ENCODE measurements around the gene ZNF417. TPM values are rescaled to one million over a fixed set of nuclear protein-coding genes. Genes with fewer than 3 reads are reported as not detected.

The ZNF417 gene
- total and polyA plus RNA-seq, 3 experiments from 2014 or later: 4.4 to 16.8 (median 15.8) TPM

Other genes starting within 250 kb of the ZNF417 start
- gene ZSCAN4, start 247.7 kb downstream of the ZNF417 start, total RNA-seq: not detected
- gene ZSCAN4, start 247.7 kb downstream of the ZNF417 start, polyA plus RNA-seq: not detected
- gene ZNF551, start 234.6 kb downstream of the ZNF417 start, total RNA-seq: 10 to 100 TPM; 14.5 to 15.6 TPM
- 7.8 TPM for gene ZNF551, start 234.6 kb downstream of the ZNF417 start, polyA plus RNA-seq
- 1 to 10 TPM; 6.5 to 7.7 TPM for gene ZNF154, start 207.4 kb downstream of the ZNF417 start, total RNA-seq
- 2.2 TPM for gene ZNF154, start 207.4 kb downstream of the ZNF417 start, polyA plus RNA-seq
- gene ZNF671, start 189.0 kb downstream of the ZNF417 start, total RNA-seq: 10 to 100 TPM; 10.6 to 11.0 TPM
- 24.3 TPM for gene ZNF671, start 189.0 kb downstream of the ZNF417 start, polyA plus RNA-seq
- gene ZNF776, start 169.8 kb downstream of the ZNF417 start, total RNA-seq: 10 to 100 TPM; 13.3 to 17.2 TPM
- 7.0 TPM for gene ZNF776, start 169.8 kb downstream of the ZNF417 start, polyA plus RNA-seq
- 10 to 100 TPM; 15.6 to 17.1 TPM for gene ZNF586, start 146.9 kb downstream of the ZNF417 start, total RNA-seq
- gene ZNF586, start 146.9 kb downstream of the ZNF417 start, polyA plus RNA-seq: 18.6 TPM
- gene ZNF552, start 101.7 kb downstream of the ZNF417 start, total RNA-seq: 10 to 100 TPM in 1 of 2 experiments, 1 to 10 TPM in 1; 7.2 to 10.6 TPM
- gene ZNF552, start 101.7 kb downstream of the ZNF417 start, polyA plus RNA-seq: 11.3 TPM
- 10 to 100 TPM; 24.8 to 25.4 TPM for gene ZNF587B, start 86.3 kb downstream of the ZNF417 start, total RNA-seq
- gene ZNF587B, start 86.3 kb downstream of the ZNF417 start, polyA plus RNA-seq: 1.4 TPM
- gene ZNF587, start 66.7 kb downstream of the ZNF417 start, total RNA-seq: 10 to 100 TPM; 24.2 to 27.2 TPM
- gene ZNF587, start 66.7 kb downstream of the ZNF417 start, polyA plus RNA-seq: 4.8 TPM
- gene ZNF814, start 27.6 kb downstream of the ZNF417 start, total RNA-seq: 10 to 100 TPM; 38.5 to 38.7 TPM
- gene ZNF814, start 27.6 kb downstream of the ZNF417 start, polyA plus RNA-seq: 21.2 TPM
- 1 to 10 TPM; 5.1 to 6.7 TPM for gene ZNF418, start 18.8 kb upstream of the ZNF417 start, total RNA-seq
- 3.3 TPM for gene ZNF418, start 18.8 kb upstream of the ZNF417 start, polyA plus RNA-seq
- gene ZNF256, start 31.1 kb upstream of the ZNF417 start, total RNA-seq: 1 to 10 TPM; 7.2 to 8.8 TPM
- gene ZNF256, start 31.1 kb upstream of the ZNF417 start, polyA plus RNA-seq: 4.5 TPM
- under 1 TPM in 1 of 2 experiments, not detected in 1; 0.33 TPM for gene C19orf18, start 57.9 kb upstream of the ZNF417 start, total RNA-seq
- gene C19orf18, start 57.9 kb upstream of the ZNF417 start, polyA plus RNA-seq: 0.41 TPM
- gene ZNF606, start 86.2 kb upstream of the ZNF417 start, total RNA-seq: 1 to 10 TPM; 8.2 to 8.7 TPM
- 3.9 TPM for gene ZNF606, start 86.2 kb upstream of the ZNF417 start, polyA plus RNA-seq
- gene ZSCAN1, start 117.4 kb upstream of the ZNF417 start, total RNA-seq: not detected
- gene ZSCAN1, start 117.4 kb upstream of the ZNF417 start, polyA plus RNA-seq: not detected
- gene ZNF135, start 142.7 kb upstream of the ZNF417 start, total RNA-seq: 1 to 10 TPM; 1.0 to 1.4 TPM
- 1.4 TPM for gene ZNF135, start 142.7 kb upstream of the ZNF417 start, polyA plus RNA-seq
- gene ZSCAN18, start 181.6 kb upstream of the ZNF417 start, total RNA-seq: 10 to 100 TPM; 22.4 to 24.0 TPM
- 21.4 TPM for gene ZSCAN18, start 181.6 kb upstream of the ZNF417 start, polyA plus RNA-seq
- gene ZNF329, start 234.2 kb upstream of the ZNF417 start, total RNA-seq: 1 to 10 TPM; 8.7 to 9.1 TPM
- 10.3 TPM for gene ZNF329, start 234.2 kb upstream of the ZNF417 start, polyA plus RNA-seq